HG03095 (cell line): ENCODE measurements around the gene DEF6.
"Not testable (repeated sequence)": the region's sequence is repeated elsewhere in the genome, so short reads cannot be mapped to it uniquely, and the experiment has no call there.

Experiments
- ATAC-seq: cut with Tn5 transposase; IDR thresholded peaks from one replicate; pipeline ENCODE4 v1.9.1; 2021; ENCODE audit warnings: moderate library complexity; ENCODE audit not compliant: unreplicated experiment

DEF6 gene

GRCh38 chr6:35280903-35281302 is 16.7 kb upstream of the DEF6 start:
- ATAC-seq: no peak

- no peak for ATAC-seq
Observed at GRCh38 chr6:35282472-35282871, 15.1 kb upstream of the DEF6 start.

GRCh38 chr6:35283361-35283760 is 14.3 kb upstream of the DEF6 start:
- no peak for ATAC-seq

GRCh38 chr6:35287671-35288396 is 9.8 kb upstream of the DEF6 start:
- ATAC-seq: no peak

GRCh38 chr6:35288834-35289233 is 8.8 kb upstream of the DEF6 start:
- no peak for ATAC-seq

GRCh38 chr6:35291491-35291890 is 6.1 kb upstream of the DEF6 start:
- no peak for ATAC-seq

- ATAC-seq: no peak
Observed at GRCh38 chr6:35292494-35292893, 5.1 kb upstream of the DEF6 start.

- no peak for ATAC-seq
Observed at GRCh38 chr6:35293681-35294080, 3.9 kb upstream of the DEF6 start.

GRCh38 chr6:35294308-35294945 is 3.2 kb upstream of the DEF6 start:
- ATAC-seq: no peak

GRCh38 chr6:35295036-35295435 is 2.6 kb upstream of the DEF6 start:
- ATAC-seq: no peak

- ATAC-seq: no peak
Observed at GRCh38 chr6:35295521-35296315, 1.9 kb upstream of the DEF6 start.

GRCh38 chr6:35296931-35297600 is 552 bp upstream of the DEF6 start:
- ATAC-seq: peak; percentile 3

GRCh38 chr6:35298625-35299140 is 1.1 kb downstream of the DEF6 start:
- no peak for ATAC-seq

GRCh38 chr6:35299674-35300073 is 2.1 kb downstream of the DEF6 start:
- no peak for ATAC-seq

GRCh38 chr6:35300848-35301247 is 3.2 kb downstream of the DEF6 start:
- ATAC-seq: no peak

- peak; percentile 80 for ATAC-seq
Observed at GRCh38 chr6:35302604-35303241, 5.1 kb downstream of the DEF6 start.

GRCh38 chr6:35304299-35304698 is 6.7 kb downstream of the DEF6 start:
- ATAC-seq: no peak

- ATAC-seq: no peak
Observed at GRCh38 chr6:35305117-35305516, 7.5 kb downstream of the DEF6 start.

- ATAC-seq: not testable (repeated sequence)
Observed at GRCh38 chr6:35307138-35307537, 9.5 kb downstream of the DEF6 start.

- ATAC-seq: not testable (repeated sequence)
Observed at GRCh38 chr6:35308543-35308942, 10.9 kb downstream of the DEF6 start.
